GM12875 (cell line): Measurements from ENCODE around the gene METTL9.
"Not testable (repeated sequence)": the region's sequence is repeated elsewhere in the genome, so short reads cannot be mapped to it uniquely, and the experiment has no call there.

Source experiments
- H3K4me3 ChIP-seq: one replicate; pipeline ENCODE4 v1.5.1; 2011; ENCODE audit warnings: low read depth, low read length, control low read depth
- TF ChIP-seq, protein P1 (sequence below): IDR thresholded peaks from 2 replicates; pipeline ENCODE4 v1.5.1; 2011; ENCODE audit warnings: low read depth, mild to moderate bottlenecking, control low read depth, inconsistent platforms, low read length, moderate library complexity, borderline replicate concordance; ENCODE audit not compliant: insufficient read depth

The METTL9 gene

GRCh38 chr16:21574372-21574771 lies 25.0 kb upstream of the METTL9 start:
- TF ChIP-seq, protein P1, sequence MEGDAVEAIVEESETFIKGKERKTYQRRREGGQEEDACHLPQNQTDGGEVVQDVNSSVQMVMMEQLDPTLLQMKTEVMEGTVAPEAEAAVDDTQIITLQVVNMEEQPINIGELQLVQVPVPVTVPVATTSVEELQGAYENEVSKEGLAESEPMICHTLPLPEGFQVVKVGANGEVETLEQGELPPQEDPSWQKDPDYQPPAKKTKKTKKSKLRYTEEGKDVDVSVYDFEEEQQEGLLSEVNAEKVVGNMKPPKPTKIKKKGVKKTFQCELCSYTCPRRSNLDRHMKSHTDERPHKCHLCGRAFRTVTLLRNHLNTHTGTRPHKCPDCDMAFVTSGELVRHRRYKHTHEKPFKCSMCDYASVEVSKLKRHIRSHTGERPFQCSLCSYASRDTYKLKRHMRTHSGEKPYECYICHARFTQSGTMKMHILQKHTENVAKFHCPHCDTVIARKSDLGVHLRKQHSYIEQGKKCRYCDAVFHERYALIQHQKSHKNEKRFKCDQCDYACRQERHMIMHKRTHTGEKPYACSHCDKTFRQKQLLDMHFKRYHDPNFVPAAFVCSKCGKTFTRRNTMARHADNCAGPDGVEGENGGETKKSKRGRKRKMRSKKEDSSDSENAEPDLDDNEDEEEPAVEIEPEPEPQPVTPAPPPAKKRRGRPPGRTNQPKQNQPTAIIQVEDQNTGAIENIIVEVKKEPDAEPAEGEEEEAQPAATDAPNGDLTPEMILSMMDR: no peak
- H3K4me3 ChIP-seq: no peak overlapping the region

DNA sequence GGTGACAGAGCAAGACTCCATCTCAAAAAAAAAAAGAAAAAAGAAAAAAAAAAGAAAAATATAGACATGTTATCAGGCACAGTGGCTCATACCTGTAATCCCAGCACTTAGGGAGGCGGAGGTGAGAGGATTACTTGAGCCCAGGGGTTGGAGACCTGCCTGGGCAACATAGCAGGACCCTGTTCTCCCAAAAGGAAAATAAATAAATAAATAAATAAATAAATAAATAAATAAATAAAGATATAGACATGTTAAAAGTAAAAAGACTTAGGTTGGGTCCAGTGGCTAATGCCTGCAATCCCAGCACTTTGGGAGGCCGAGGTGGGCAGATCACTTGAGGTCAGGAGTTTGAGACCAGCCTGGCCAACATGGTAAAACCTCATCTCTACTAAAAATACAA lies 23.1 kb upstream of the METTL9 start:
- not testable (repeated sequence) for H3K4me3 ChIP-seq

- not testable (repeated sequence) for H3K4me3 ChIP-seq
Measured at GRCh38 chr16:21577487-21577886, 21.9 kb upstream of the METTL9 start.

DNA sequence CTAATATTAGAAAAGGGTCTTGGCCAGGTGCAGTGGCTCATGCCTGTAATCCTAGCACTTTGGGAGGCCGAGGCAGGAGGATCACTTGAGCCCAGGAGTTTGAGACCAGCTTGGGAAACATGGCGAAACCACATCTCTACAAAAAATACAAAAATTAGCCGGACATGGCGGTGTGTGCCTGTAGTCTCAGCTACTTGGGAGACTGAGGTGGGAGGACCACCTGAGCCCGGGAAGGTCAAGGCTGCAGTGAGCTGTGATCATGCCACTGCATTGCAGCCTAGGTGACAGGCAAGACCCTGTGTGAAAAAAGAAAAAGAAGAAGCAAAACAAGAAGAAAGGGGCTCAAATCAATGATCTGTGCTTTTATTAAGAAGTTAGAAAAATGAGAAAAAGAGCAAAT lies 21.1 kb upstream of the METTL9 start:
- not testable (repeated sequence) for H3K4me3 ChIP-seq

DNA sequence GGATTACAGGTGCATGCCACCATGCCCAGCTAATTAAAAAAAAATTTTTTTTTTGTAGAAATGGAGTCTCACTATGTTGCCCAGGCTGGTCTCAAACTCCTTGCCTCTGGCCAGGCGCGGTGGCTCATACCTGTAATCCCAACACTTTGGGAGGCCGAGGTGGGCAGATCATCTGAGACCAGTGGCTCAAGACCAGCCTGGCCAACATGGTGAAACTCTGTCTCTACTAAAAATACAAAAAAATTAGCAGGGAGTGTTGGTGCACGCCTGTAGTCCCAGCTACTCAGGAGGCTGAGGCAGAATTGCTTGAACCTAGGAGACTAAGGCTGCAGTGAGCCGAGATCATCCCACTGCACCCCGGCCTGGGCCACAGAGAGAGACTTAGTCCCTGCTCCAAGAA lies 19.2 kb upstream of the METTL9 start:
- not testable (repeated sequence) for H3K4me3 ChIP-seq

GRCh38 chr16:21580807-21581206 lies 18.6 kb upstream of the METTL9 start:
- H3K4me3 ChIP-seq: no peak overlapping the region
- TF ChIP-seq, protein P1: no peak

DNA sequence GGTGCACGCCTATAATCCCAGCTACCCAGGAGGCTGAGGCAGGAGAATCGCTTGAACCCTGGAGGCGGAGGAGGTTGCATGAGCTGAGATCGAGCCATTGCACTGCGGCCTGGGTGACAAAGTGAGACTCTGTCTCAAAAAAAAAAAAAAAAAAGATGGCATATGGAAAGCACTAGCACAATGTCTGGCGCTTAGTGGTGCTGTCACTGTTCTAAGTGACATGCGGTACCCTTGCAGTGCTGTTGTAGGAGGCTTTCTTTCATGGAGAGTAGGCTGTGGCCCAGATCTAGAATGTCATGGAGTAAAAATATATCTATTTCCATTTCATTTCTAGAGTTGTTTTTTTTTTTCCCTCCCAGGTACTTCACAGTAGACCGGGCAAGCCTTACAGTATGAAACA lies 14.6 kb upstream of the METTL9 start:
- H3K4me3 ChIP-seq: no peak overlapping the region
- TF ChIP-seq, protein P1: no peak

DNA sequence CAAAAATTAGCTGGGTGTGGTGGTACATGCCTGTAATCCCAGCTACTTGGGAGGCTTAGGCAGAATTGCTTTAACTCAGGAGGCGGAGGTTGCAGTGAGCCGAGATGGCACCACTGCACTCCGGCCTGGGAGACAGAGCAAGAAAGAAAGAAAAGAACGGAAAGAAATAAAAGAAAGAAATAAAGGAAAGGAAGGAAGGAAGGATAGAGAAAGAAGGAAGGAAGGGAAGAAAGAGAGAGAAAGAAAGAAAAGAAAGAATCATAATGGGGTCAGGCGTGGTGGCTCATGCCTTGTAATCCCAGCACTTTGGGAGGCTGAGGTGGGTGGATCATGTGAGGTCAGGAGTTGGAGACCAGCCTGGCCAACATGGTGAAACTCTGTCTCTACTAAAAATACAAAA lies 10.8 kb upstream of the METTL9 start:
- not testable (repeated sequence) for H3K4me3 ChIP-seq

DNA sequence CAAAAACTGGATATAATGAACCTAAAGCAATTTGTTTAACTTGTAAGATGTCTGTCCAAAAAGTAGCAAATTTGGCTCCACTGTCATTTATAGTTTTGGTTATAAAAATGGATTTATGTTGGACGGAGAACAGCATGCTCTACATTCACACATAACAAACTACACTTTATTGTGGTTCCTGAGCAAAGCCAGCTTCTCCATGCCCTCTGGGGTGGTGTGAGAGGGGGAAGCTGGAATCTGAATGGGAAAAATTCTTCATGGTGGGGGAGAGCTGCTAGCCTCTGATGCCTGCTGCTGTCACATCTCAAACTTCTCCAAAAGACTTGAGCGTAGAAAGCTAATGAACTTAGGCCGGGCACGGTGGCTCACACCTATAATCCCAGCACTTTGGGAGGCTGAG lies 9.8 kb upstream of the METTL9 start:
- TF ChIP-seq, protein P1: no peak
- H3K4me3 ChIP-seq: no peak overlapping the region

DNA sequence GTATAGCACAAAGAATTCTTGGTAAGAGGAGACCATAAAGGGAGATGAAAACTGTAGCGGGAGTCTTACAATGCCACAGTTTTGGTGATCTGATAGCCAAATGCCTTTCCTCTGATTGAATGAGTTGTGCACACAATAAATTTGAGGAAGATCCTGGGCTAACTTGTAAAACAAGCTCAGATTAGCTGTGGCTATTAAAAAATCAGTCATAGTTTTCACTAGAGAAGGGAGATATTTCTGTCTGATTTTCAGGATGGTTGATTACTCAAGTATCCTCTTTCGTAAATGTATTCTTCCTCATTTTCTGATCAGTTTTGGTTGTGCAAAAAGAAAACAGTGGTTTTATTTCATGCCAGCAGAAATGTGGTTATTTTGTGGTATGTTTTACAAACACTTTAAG lies 9.1 kb upstream of the METTL9 start:
- no peak overlapping the region for H3K4me3 ChIP-seq
- TF ChIP-seq, protein P1: no peak
